Mammary epithelial cell (primary cell): Measurements from ENCODE around the gene RPS10.

Source experiments
- EZH2 ChIP-seq: IDR thresholded peaks from 2 replicates; pipeline ENCODE4 v1.6.1; 2012; ENCODE audit warnings: low read length, inconsistent platforms, borderline replicate concordance
- TF ChIP-seq, protein P1 (sequence below), 2 donors: IDR thresholded peaks in 1 of 2; conservative IDR thresholded peaks in 1 of 2; 2 replicates each; pipeline ENCODE4 v1.5.1; 2011 to 2012; ENCODE audit warnings: inconsistent platforms in 2 of 2, low read length in 2 of 2, mild to moderate bottlenecking in 2 of 2, control low read depth in 1 of 2, low read depth in 1 of 2; ENCODE audit not compliant: insufficient read depth in 1 of 2; ENCODE audit errors: extremely low read depth in 1 of 2

- TF ChIP-seq, protein P1, sequence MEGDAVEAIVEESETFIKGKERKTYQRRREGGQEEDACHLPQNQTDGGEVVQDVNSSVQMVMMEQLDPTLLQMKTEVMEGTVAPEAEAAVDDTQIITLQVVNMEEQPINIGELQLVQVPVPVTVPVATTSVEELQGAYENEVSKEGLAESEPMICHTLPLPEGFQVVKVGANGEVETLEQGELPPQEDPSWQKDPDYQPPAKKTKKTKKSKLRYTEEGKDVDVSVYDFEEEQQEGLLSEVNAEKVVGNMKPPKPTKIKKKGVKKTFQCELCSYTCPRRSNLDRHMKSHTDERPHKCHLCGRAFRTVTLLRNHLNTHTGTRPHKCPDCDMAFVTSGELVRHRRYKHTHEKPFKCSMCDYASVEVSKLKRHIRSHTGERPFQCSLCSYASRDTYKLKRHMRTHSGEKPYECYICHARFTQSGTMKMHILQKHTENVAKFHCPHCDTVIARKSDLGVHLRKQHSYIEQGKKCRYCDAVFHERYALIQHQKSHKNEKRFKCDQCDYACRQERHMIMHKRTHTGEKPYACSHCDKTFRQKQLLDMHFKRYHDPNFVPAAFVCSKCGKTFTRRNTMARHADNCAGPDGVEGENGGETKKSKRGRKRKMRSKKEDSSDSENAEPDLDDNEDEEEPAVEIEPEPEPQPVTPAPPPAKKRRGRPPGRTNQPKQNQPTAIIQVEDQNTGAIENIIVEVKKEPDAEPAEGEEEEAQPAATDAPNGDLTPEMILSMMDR (conservative IDR thresholded peaks at IDR 0.05 in 1 of 2, IDR thresholded peaks at IDR 0.05 in 1 of 2; ENCODE audit: extremely low read depth in 1 of 2, insufficient read depth in 1 of 2, low read depth in 1 of 2, low read length in 2 of 2), result no peak
- no peak for TF ChIP-seq EZH2
Measured at GRCh38 chr6:34475238-34475682, 49.4 kb upstream of the RPS10 start.
